ENCODE results near the gene RPUSD1.
"Not testable (repeated sequence)": the region's sequence is repeated elsewhere in the genome, so short reads cannot be mapped to it uniquely, and the experiment has no call there.

The RPUSD1 gene

DNA sequence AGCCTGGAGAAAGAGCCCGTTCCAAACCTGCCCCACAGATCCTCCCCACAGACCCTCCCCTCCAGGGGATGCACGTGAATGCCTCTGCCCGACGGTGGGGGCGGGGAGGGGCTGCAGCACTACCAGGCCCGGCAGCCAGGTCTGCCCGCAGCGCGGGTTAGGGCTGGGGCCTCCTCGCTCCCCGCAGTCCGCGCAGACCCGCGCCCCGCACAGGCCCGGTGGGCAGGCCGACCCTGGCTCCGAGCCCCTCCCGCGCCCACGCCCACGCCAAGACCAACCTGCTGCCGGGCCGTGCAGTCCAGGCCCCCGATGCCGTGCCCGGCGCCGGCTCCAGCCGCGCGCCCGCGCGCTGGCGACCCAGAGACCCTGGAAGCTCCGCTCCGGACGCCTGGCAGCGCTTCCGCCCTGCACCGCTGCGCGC, at the start of gene RPUSD1:
Gene RPUSD1, minus strand, starts transcription at position 404 of the 421 bp plus-strand sequence. CDS start 644 bp downstream, outside the sequence.
- DNase-seq (ENCODE audit: low spot score): no peak

DNA sequence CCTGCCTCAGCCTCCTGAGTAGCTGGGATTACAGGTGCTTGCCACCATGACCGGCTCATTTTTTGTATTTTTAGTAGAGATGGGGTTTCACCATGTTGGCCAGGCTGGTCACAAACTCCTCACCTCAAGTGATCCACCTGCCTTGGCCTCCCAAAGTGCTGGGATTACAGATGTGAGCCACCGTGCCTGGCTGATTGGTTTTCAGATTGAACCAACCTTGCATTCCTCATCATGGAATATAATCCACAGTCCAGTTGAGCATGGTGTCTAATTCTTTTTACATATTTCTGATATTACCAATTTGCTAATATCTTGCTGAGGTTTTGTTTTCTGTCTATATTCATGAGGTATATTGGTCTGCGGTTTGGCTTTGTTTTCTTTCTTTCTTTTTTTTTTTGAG, 48.6 kb upstream of the RPUSD1 start:
- DNase-seq (ENCODE audit: low spot score): not testable (repeated sequence)

DNA sequence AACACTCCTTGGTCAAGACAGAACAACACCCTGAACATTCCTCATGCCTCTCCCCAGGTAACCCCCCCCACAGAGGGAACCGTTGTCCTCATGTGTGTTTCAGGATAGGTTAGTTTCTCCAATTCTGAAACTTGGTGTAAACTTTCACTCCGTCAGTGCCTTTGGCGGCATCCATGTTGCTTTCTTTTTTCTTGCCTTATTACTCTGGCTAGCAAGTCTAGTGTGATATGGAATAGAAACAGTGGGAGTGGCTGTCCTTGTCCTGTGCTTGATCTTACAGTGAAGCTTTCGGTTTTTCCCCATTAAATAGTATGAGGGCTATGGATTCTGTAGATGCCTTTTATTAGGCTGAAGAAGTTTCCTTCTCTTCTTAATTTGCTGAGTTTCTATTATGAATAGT, 48.0 kb upstream of the RPUSD1 start:
- DNase-seq (ENCODE audit: low spot score): no peak

- no peak for DNase-seq (ENCODE audit: low spot score)
Measured at GRCh38 chr16:835373-835772, 47.2 kb upstream of the RPUSD1 start.

DNA sequence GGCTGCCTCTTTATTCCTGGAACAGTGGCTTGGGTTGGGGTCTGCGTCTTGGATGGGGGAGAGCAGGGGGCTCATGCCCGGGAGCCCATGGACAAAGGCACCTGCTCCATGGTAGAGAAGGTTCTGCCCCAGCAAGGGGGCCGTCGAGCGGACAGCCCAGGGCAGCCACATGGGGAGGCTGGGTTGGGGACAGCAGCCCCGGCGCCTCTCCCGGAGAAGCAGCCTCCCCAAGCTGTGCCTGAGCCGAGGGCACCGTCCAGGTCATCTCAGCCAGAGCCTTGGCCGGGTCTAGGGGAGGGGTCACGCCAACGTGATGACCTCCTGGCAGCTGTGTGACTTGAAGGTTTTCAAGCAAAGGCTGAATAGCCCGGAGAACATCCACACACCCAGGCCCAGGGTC, 45.2 kb upstream of the RPUSD1 start:
- no peak for DNase-seq (ENCODE audit: low spot score)

- no peak for DNase-seq (ENCODE audit: low spot score)
Measured at GRCh38 chr16:832652-833336, 44.6 kb upstream of the RPUSD1 start.

- no peak for DNase-seq (ENCODE audit: low spot score)
Measured at GRCh38 chr16:831571-832413, 43.6 kb upstream of the RPUSD1 start.

DNA sequence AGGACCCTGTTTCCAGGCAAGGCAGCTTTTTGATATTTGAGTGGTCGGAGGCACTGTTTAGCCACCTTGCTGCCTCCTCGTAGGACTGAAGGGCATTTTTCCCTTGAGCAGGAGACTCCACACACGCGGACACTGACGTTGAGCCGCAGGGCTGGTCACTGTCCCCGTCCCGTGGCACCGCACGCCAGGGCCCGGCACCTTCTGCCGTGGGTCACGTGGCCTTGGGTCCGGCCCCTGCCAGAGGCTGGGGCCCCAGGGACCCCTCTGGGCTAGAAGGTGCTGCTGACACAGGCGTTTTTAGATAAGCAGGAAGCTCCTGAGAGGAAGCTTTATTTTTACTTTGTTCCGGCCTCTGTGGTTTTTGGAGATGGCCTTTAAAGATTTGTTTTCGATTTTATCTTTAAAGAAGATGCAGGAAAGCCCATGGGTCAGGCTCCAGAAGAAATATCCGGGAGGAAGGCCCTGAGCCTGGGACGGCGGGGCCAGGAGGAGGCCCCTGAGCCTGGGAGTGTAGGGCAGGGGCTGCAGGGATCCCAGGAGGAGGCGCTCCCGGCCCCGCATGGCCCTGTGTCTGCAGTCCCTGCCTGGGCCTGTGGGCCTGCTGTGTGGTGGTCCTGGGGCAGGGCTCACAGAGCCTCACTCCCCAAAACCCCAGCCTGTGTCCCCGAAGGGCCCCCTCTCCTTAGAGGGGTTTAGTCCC, 42.8 kb upstream of the RPUSD1 start:
- no peak for DNase-seq (ENCODE audit: low spot score)

DNA sequence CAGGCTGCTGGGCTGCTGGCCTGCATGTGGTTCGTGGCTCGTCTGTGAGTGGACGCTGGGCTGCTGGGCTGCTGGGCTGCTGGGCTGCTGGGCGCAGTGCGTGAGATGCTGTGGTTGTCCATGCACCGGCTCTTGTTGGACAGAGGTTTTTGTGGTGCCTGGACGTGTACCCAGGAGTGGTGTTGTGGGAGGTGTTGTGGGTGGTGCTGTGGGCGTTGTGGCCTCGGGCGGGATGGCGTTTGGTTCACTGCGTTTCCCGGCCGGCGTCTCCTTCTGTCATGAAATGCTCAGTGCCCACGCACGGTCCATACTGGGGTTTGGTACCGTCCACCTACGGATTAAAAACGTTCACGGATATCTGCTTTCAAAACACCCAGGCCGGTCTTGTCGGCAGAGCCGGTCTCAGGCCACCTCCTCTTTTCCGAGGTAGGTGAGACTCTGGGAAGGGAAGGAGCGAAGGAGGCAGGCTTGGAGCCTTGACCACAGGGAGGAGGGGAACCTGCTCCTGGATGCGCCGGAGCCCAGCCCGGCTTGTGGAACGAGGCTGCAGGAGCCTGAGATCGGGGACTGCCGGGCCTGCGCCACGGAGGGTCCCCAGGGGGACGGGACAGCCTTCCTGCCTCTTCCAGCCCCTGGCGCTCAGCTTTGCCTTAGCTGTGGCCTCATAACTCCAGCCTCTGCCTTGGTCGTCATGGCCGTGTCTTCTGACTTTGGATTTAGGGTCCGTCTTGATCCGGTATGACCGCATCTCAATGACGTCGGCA, 42.1 kb upstream of the RPUSD1 start:
- DNase-seq (ENCODE audit: low spot score): no peak

- DNase-seq (ENCODE audit: low spot score): no peak
Measured at GRCh38 chr16:828891-829290, 40.7 kb upstream of the RPUSD1 start.

- no peak for DNase-seq (ENCODE audit: low spot score)
Measured at GRCh38 chr16:827513-827912, 39.3 kb upstream of the RPUSD1 start.

DNA sequence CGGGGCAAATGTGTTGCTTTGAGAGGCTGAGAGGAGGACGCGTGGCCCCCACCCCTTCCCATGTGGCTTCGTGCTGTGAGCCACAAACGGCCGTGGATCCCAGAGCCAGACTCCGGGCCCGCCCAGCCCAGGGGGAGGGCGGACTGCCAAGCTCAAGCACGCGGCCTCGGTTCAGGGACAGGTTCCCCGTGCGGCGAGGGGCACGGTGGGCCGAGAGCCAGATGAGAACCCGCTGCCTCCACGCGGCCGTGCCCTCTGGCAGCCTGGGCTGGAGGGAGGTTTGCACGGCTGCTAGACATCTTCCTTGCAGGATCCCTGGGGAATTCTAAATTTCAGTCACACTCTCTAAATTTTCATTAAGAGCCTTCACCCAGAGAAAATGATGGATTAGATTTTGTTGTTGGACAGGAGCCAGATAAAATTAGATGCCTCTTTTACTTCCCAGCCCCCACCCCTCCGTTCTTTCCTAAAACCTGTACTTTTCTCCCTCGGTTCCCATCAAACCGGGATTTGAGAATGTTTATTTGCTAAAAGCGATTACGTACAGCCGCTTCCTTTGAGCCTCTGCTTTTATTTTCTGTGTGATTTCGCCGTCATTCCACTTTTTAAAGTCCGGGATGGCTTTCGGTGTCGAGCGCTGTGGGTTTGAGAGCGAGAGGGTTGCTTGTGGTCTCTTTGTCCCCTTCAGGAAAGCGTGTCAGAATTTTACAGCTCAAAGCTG, 37.3 kb upstream of the RPUSD1 start:
- DNase-seq (ENCODE audit: low spot score): no peak

DNA sequence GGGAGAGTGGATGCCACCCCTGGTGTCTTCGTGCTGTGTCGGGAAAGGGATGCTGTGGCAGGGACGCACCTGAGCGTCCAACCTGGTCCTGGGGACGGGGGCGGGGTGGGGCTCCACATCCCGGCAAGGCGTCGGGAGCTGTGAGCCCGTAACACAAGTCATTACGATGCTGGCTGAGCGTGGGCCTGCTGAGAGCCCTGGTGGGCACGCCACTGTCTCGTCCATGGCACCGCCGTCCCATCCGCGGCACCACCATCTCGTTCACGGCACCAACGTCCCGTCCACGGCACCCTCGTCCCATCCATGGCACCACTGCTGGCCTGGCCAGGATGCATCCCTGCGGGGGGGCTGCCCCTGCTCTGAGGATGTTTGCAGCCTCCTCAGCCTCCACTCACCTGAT, 36.4 kb upstream of the RPUSD1 start:
- DNase-seq (ENCODE audit: low spot score): no peak

DNA sequence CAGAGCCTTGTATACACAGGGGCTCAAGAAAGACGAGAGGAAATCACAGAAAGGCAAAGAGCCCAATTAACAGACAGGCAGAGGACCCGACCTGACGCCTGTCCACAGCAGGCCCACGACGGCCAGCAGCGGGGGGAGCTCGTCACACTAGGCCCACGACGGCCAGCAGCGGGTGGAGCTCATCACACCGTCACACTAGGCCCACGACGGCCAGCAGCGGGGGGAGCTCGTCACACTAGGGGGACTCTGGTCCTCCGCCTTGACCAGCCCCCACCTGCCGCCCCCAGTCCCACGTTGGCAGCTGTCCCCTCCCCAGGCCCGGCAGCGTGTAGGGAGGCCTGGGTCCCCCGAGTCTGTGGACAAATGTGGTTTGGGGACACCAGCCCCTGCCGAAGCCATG, 36.0 kb upstream of the RPUSD1 start:
- DNase-seq (ENCODE audit: low spot score): no peak

DNA sequence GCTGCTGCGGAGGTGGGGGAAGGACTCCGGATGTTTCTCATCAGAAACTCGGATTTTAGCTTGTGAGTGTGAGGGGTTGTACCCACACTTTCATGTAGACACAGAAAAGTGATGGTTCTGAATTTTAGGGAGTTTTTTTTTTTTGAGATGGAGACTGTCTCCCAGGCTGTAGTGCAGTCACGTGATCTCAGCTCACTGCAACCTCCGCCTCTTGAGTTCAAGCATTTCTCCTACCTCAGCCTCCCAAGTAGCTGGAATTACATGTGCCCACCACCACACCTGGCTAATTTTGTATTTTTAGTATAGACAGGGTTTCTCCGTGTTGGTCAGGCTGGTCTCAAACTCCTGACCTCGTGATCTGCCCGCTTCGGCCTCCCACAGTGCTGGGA, 34.7 kb upstream of the RPUSD1 start:
- no peak for DNase-seq (ENCODE audit: low spot score)

- DNase-seq (ENCODE audit: low spot score): no peak
Measured at GRCh38 chr16:822174-822908, 34.2 kb upstream of the RPUSD1 start.

DNA sequence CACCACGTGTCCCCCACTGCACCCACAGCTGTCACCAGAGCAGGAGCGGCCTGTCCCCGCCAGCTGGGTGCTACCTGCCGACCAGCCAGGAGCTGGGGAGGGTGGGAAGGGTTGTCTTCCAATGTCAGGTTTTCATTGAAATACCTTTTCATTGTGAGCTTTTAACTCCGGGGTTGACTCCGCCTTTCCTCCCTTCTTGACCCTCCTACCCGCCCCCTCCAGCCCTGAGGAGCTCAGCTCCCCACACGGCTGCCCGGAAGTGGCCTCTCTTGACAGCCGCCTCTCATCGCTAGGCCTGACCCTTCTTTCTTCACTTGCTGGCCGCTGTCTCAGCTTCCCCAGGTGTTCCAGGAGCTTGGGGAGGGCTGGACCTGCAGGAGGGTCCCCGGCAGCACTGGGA, 33.6 kb upstream of the RPUSD1 start:
- no peak for DNase-seq (ENCODE audit: low spot score)

- DNase-seq (ENCODE audit: low spot score): no peak
Measured at GRCh38 chr16:820748-821147, 32.6 kb upstream of the RPUSD1 start.

- not testable (repeated sequence) for DNase-seq (ENCODE audit: low spot score)
Measured at GRCh38 chr16:820044-820408, 31.8 kb upstream of the RPUSD1 start.

DNA sequence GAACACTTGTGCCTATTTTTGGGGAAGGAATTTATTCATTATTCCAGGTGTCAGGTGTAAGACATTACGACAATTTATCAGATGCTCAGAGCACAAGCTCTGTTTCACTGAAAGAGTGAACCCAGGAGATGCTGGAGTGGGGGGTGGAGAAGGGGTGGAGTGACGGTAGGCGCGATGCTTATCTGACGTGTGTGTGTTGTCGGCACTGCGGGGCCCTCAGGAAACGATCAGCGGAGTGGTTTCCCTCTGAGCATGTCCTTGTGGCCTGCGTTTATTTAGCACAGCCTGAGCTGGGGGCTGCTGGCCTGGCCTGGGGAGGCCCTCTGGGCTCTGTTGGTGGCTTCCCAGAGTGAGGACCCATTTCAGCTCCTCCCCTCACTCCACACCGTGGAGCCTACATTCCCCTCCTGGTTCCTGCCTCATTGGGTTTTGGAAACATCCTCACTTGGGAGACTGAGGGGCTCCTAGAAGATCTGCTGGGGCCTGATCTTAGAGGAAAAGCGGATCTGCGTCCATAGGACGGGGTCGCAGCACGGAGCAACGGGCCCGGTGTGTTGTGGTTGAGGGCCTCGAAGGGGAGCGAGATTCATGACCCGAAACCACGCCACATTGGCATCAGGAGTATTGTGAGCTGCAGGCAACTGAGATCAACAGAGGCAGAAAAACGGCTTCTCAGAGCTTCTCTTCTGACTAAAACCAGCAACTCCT, 31.3 kb upstream of the RPUSD1 start:
- no peak for DNase-seq (ENCODE audit: low spot score)
